MM.1S (cell line): ENCODE data around the gene CRYM.

Experiments
- CTCF ChIP-seq: fragments of 300-600 bp; sonication (generic); IDR thresholded peaks from 2 replicates; pipeline ENCODE4 v1.5.1; 2016; ENCODE audit warnings: antibody characterized with exemption, low read length, mixed read lengths
- EZH2 ChIP-seq: fragments of 300-600 bp; sonication (generic); optimal IDR thresholded peaks from 2 replicates; pipeline ENCODE3; 2017; ENCODE audit warnings: low read depth, mild to moderate bottlenecking, antibody characterized with exemption, low read length, mixed read lengths

GRCh38 chr16:21272253-21272652, 5.8 kb downstream of the CRYM start:
- TF ChIP-seq CTCF (no peak), EZH2 (no peak)
